Naive B cell (primary cell): ENCODE data around the gene ZNF574. TPM values are rescaled to one million over a fixed set of nuclear protein-coding genes. Genes with fewer than 3 reads are reported as not detected.
A peak's percentile ranks its signal among the peaks of the same experiment; 100 is the strongest.
"Not testable (repeated sequence)": the region's sequence is repeated elsewhere in the genome, so short reads cannot be mapped to it uniquely, and the experiment has no call there.

Experiments used
- ATAC-seq, 2 donors: fragments of 150-1000 bp; cut with Tn5 transposase; 2 replicates each; pipeline ENCODE4 v1.10.0; 2021; ENCODE audit warnings: low read depth in 2 of 2, mild to moderate bottlenecking in 2 of 2, moderate library complexity in 2 of 2
- DNase-seq: peaks from one replicate; pipeline ENCODE4 v3.0.0; 2022
- H3K27ac Mint-ChIP-seq, 6 donors: one replicate each; pipeline ENCODE4 v1.8.0; 2020 to 2022; ENCODE audit warnings: mild to moderate bottlenecking in 6 of 6, mixed read lengths in 6 of 6, moderate library complexity in 5 of 6, inconsistent platforms in 2 of 6
- H3K27me3 Mint-ChIP-seq, 3 donors: one replicate each; pipeline ENCODE4 v1.8.0; 2021 to 2022; ENCODE audit warnings: mixed read lengths in 3 of 3, mild to moderate bottlenecking in 1 of 3
- H3K36me3 Mint-ChIP-seq, 2 donors: one replicate each; pipeline ENCODE4 v1.8.0; 2020 to 2022; ENCODE audit warnings: mixed read lengths in 2 of 2, inconsistent platforms in 1 of 2, mild to moderate bottlenecking in 1 of 2
- H3K4me1 Mint-ChIP-seq, 3 donors: one replicate each; pipeline ENCODE4 v1.8.0; 2020 to 2022; ENCODE audit warnings: mixed read lengths in 3 of 3, inconsistent platforms in 1 of 3, mild to moderate bottlenecking in 1 of 3, moderate library complexity in 1 of 3
- H3K4me3 Mint-ChIP-seq, 8 donors: one replicate each; pipeline ENCODE4 v1.8.0; 2020 to 2022; ENCODE audit warnings: mild to moderate bottlenecking in 8 of 8, mixed read lengths in 8 of 8, moderate library complexity in 8 of 8, inconsistent platforms in 2 of 8
- H3K9me3 Mint-ChIP-seq, 7 donors: one replicate each; pipeline ENCODE4 v1.8.0; 2020 to 2022; ENCODE audit warnings: mixed read lengths in 7 of 7, mild to moderate bottlenecking in 5 of 7, inconsistent platforms in 2 of 7, moderate library complexity in 1 of 7
- polyA plus RNA-seq, 6 donors: library from polyadenylated mRNA; unstranded; fragments of 300-500 nt; fragmentation: Illumina TruSeq; gene quantifications; one replicate each; pipeline ENCODE4 v1.2.3, GENCODE V29; 2021; ENCODE audit warnings: low read depth in 6 of 6

Gene ZNF574
- polyA plus RNA-seq, 6 donors from 2014 or later, result 6.0 to 27.0 (median 12.2) TPM

DNA sequence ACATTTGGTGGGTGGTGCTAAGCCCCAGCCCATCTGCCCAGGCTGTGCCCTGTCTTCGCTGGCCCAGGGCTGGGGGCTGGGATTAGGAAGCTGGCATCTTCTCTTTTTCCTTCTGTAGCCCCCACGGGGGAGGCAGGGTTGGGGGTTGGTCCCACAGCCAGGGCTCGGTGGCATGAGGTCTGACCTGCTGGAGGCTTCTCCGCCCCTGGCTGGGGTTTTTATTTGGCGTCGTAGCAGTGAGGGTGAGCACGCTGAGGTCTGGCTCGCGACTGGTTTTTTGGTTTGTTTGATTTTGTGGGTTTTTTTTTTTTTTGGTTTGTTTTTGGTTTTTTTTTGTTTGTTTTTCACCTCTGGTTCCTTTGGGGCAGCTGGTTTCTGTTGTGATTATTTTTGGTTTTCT, 14.7 kb downstream of the ZNF574 start:
- H3K4me1 Mint-ChIP-seq, result peaks cover 47 to 64% (median 61%) of the 10 kb centered on the region in 3 donors
- no peaks in the 10 kb centered on the region for H3K27me3 Mint-ChIP-seq
- peak overlapping the region in 5 of 8 donors; percentile 5 to 53 (median 32) for H3K4me3 Mint-ChIP-seq
- ATAC-seq (peak; percentile 17 to 19), DNase-seq (no peak)
- H3K9me3 Mint-ChIP-seq, result no peaks in the 10 kb centered on the region
- peaks cover 0 to 23% of the 10 kb centered on the region in 2 donors for H3K36me3 Mint-ChIP-seq
- H3K27ac Mint-ChIP-seq, result peak overlapping the region; percentile 60 to 97 (median 84)

DNA sequence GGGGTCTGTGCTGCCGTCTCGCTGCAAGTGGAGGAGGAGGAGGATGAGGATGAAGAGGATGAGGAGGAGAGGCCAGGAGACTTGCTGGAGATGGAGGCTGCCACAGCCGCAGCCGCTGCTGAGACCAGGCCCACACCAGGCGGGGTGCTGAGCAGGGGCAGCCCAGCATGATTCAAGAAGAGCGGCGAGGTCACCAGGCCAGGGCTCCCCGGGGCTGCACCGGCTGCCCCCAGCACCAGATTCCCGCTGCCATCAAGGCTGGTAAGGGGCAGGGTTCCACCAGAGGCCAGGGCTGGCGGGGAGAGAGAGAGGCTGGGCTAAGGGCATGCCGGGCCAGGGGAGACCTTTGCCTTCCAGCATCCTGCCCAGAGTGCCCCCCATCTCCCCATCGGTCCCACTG, 15.3 kb downstream of the ZNF574 start:
- H3K4me1 Mint-ChIP-seq, result peaks cover 41 to 58% (median 55%) of the 10 kb centered on the region in 3 donors
- peaks cover 0 to 23% of the 10 kb centered on the region in 2 donors for H3K36me3 Mint-ChIP-seq

DNA sequence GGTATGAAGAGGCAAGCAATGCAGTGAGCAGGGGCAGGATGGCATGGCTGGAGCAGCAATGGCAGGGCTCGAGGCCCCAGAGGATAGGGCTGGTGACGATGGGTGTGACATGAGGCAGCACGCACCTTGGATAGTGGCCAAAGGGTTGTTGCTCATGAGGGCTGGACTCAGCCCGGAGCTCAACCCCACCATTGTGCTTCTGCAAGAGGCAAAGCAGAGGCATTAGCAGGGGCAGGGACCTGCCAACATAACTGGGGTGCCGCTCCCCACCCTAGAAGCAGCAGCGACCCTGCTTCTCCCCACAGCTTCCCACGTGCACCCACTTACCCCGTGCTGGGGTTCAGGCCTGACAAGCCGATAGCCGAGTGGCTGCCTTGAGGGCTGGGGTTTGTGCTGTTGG, 15.8 kb downstream of the ZNF574 start:
- DNase-seq (no peak), ATAC-seq (no peak)
- Mint-ChIP-seq H3K9me3 (no peaks in the 10 kb centered on the region), H3K27ac (peak overlapping the region in 3 of 6 donors; percentile 70 to 92 (median 90)), H3K4me3 (peak overlapping the region in 2 of 8 donors; percentile 29 to 40), H3K4me1 (peaks cover 38 to 56% (median 55%) of the 10 kb centered on the region in 3 donors), H3K36me3 (peaks cover 3 to 23% of the 10 kb centered on the region in 2 donors), H3K27me3 (no peaks in the 10 kb centered on the region)

More for the DNA sequence above, 15.3 kb downstream of the ZNF574 start:
- no peak for ATAC-seq
- no peak for DNase-seq
- Mint-ChIP-seq H3K4me3 (peak overlapping the region in 2 of 8 donors; percentile 29 to 40), H3K27me3 (no peaks in the 10 kb centered on the region), H3K9me3 (no peaks in the 10 kb centered on the region), H3K27ac (peak overlapping the region in 3 of 6 donors; percentile 15 to 90 (median 47))

DNA sequence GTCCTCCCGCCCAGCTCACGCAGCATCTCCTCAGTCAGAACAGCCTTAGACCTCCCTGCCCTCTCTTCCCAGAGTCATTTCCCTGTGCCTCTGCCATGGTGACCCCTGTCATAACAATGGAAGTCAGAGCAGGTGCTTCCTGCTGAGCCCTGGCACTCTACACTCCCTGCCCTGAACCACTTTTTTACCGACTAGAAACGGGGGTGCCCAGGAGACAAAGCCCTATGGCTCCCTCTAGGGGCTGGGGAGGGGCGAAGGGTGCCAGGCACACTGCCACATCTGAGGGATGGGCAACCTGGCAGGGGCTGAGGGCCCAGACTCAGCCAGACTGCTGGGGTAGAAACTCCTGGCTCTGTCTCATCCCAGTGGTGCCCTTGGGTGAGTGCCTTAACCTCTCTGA, 16.4 kb downstream of the ZNF574 start:
- Mint-ChIP-seq H3K27me3 (no peaks in the 10 kb centered on the region), H3K9me3 (no peaks in the 10 kb centered on the region), H3K36me3 (peaks cover 5 to 23% of the 10 kb centered on the region in 2 donors), H3K4me1 (peaks cover 35 to 53% (median 50%) of the 10 kb centered on the region in 3 donors), H3K4me3 (peak overlapping the region in 2 of 8 donors; percentile 20 to 66), H3K27ac (peak overlapping the region; percentile 12 to 96 (median 90))
- ATAC-seq, result peak; percentile 79 to 83
- DNase-seq, result peak; percentile 44

DNA sequence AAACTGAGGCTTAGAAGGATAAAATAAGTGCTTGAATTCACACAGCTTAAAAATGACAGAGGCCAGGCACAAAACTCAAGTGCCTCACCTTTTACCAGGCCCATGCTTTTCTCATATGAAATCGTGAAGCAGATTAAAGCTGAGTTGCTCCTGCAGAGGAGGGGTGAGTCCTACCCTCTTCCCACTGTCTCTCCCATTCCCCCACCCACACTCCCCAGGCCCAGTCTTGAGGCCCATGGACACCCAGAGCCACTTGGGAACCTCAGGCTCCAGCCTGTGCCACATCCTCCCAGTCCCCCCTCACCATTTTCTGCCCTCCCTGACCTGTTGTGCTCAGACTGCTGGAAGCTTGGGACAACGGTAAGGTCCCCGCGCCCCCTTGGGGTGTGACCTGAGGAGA, 17.5 kb downstream of the ZNF574 start:
- H3K36me3 Mint-ChIP-seq, result peaks cover 5 to 23% of the 10 kb centered on the region in 2 donors
- ATAC-seq (no peak), DNase-seq (no peak)
- H3K27ac Mint-ChIP-seq, result no peak overlapping the region
- H3K4me3 Mint-ChIP-seq, result no peak overlapping the region
- H3K9me3 Mint-ChIP-seq, result no peaks in the 10 kb centered on the region
- H3K27me3 Mint-ChIP-seq, result no peaks in the 10 kb centered on the region
- peaks cover 29 to 43% (median 38%) of the 10 kb centered on the region in 3 donors for H3K4me1 Mint-ChIP-seq

DNA sequence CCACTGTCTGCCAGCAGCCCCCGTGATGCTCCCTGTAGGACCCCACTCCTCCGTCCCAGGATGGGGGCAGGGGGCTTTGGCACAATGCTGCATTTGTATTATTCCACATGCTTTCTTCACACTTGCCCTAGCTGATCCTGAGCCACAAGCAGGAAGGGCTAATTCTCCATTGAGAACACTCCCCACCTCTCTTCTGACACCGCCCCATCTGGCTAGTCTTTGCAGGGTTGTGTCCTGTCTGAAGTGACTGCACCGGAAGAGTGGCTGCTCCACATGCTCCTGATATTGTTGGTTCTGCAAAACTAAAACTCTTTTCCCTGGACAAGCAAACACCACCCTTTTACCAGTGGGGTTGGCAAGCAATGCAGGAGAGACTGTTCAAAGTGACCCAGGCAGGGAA, 18.0 kb downstream of the ZNF574 start:
- DNase-seq, result no peak
- Mint-ChIP-seq H3K4me3 (no peak overlapping the region), H3K36me3 (peaks cover 5 to 23% of the 10 kb centered on the region in 2 donors), H3K27me3 (no peaks in the 10 kb centered on the region), H3K4me1 (peaks cover 25 to 40% (median 34%) of the 10 kb centered on the region in 3 donors), H3K9me3 (no peaks in the 10 kb centered on the region), H3K27ac (peak overlapping the region in 4 of 6 donors; percentile 17 to 90 (median 44))
- no peak for ATAC-seq

DNA sequence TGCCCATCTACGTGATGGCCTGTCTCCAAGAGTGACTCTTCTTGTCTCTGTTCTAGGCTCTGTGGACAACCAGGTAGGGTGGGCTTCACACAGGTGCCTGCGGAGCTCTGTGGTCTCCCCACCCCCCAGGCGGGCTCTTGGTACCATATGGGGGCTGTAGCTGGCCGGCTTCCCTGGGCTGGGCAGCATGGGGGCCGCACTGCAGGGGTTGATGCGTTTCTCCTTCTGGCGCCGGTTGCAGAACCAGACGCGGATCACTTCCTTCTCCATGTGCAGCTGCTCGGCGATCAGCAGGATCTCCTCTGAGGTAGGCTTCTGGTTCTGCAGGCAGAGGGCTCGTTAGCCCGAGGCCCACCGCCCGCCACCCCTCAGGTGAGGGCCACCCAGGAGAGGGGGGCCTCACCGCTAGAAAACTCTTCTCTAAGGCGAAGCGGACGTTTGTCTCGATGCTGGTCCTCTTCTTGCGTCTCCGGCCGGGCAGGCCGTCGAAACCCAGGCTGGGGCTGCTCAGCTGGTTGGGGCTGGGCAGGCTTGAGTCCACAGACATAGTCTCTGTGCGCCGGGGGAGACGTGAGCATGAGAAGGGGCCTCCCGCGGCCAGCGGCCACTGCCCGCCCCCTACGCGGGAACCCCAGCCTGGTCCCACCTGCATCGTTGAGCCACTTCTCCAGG, 19.3 kb downstream of the ZNF574 start:
- H3K4me3 Mint-ChIP-seq, result no peak overlapping the region
- no peak for ATAC-seq
- peaks cover 5 to 23% of the 10 kb centered on the region in 2 donors for H3K36me3 Mint-ChIP-seq

DNA sequence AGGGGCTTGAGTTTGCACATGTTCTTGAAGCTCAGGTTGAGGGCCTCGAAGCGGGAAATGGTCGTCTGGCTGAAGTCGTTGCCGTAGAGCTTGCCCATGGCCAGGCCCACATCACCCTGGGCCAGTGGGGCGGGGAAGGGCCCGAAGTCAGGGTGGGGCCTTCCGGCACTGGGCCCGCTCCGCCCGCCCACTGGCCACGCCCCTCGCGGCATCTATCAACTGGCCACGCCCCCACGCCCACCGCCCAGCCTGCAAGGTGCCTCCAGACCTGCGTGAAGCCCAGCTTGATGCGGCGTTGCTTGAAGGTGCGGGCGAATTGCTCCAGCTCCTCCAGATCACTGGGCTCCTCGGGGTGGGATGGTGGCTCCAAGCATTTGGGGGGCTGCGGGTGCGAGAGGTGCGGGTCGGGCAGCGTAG, 19.9 kb downstream of the ZNF574 start:
- Mint-ChIP-seq H3K27ac (no peak overlapping the region), H3K27me3 (no peaks in the 10 kb centered on the region), H3K9me3 (no peaks in the 10 kb centered on the region), H3K4me3 (no peak overlapping the region), H3K36me3 (peaks cover 5 to 19% of the 10 kb centered on the region in 2 donors), H3K4me1 (peaks cover 15 to 28% (median 21%) of the 10 kb centered on the region in 3 donors)
- DNase-seq (no peak), ATAC-seq (no peak)

More for the DNA sequence above, 19.3 kb downstream of the ZNF574 start:
- H3K9me3 Mint-ChIP-seq, result no peaks in the 10 kb centered on the region
- no peak for DNase-seq
- H3K27me3 Mint-ChIP-seq, result no peaks in the 10 kb centered on the region
- peaks cover 20 to 32% (median 26%) of the 10 kb centered on the region in 3 donors for H3K4me1 Mint-ChIP-seq
- H3K27ac Mint-ChIP-seq, result peak overlapping the region in 2 of 6 donors; percentile 68 to 83

DNA sequence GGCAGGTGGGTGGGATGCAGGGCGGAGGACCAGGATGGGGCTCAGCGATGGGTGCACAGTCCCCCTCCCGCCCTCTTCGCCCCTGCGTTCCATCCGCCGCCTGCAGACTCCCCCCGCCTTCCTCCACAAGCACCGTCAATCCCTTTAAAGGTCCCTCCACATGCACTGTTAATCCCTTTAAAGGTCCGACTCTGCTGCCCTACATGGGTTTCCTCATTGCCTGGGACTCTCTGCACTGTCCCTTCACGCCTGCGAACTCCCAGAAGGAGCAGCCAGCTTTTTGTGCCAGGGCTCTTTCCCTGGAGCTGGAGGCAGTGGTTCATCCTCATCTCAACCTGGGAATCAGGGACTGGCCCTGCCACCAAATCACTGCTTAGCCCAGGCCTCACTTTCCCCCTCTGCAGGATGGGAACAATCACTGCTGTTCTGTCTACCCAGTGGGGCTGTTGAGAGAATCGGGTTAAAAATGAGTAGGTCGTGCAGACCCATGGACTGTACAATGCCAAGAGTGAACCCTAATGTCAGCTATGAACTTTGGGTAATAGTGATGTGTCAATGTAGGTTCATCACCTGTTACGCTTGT, 20.4 kb downstream of the ZNF574 start:
- H3K9me3 Mint-ChIP-seq, result no peaks in the 10 kb centered on the region
- peaks cover 15 to 26% (median 15%) of the 10 kb centered on the region in 3 donors for H3K4me1 Mint-ChIP-seq
- H3K27ac Mint-ChIP-seq, result peak overlapping the region in 2 of 6 donors; percentile 30 to 50
- H3K27me3 Mint-ChIP-seq, result no peaks in the 10 kb centered on the region
- ATAC-seq, result no peak
- peaks cover 5 to 14% of the 10 kb centered on the region in 2 donors for H3K36me3 Mint-ChIP-seq
- no peak for DNase-seq
- H3K4me3 Mint-ChIP-seq, result no peak overlapping the region

DNA sequence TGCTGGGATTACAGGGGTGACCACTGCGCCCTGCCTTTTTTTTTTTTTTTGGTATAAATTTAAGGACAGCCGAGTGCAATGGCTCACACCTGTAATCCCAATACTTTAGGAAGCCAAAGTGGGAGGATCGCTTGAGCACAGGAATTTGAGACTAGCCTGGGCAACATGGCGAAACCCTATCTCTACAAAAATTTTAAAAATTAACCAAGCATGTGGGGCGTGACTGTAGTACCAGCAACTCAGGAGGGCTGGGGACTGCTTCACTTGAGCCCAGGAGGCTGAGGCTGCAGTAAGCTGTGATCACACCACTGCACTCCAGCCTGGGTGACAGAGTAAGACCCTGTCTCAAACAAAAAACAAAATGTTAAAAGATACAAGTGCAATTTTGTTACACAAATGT, 21.5 kb downstream of the ZNF574 start:
- Mint-ChIP-seq H3K4me1 (peaks cover 9 to 24% (median 12%) of the 10 kb centered on the region in 3 donors), H3K9me3 (no peaks in the 10 kb centered on the region), H3K36me3 (peaks cover 5 to 14% of the 10 kb centered on the region in 2 donors), H3K27me3 (no peaks in the 10 kb centered on the region), H3K27ac (no peak overlapping the region), H3K4me3 (no peak overlapping the region)
- ATAC-seq (no peak), DNase-seq (no peak)

DNA sequence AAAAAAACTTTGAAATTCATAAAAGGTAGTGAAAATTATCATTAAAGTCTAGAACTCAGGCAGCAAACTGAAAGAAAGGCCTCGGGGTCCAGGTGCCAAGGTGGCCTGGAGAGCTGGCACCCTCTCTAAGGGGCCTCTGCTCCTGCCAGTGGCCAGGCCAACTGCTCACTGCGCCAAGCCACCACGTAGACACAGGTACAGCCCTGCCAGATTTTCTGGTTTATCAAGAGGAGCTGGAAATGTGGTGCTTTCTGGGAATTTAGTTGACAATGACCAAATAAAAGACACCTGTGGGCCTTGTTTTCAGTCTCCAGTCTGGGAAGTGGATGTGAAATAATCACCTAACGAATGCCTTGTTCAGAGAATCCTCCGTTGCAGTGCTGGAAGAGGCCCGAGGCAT, 22.8 kb downstream of the ZNF574 start:
- Mint-ChIP-seq H3K4me3 (no peak overlapping the region), H3K4me1 (peaks cover 17 to 27% (median 19%) of the 10 kb centered on the region in 3 donors), H3K9me3 (no peaks in the 10 kb centered on the region), H3K27ac (no peak overlapping the region), H3K27me3 (no peaks in the 10 kb centered on the region), H3K36me3 (peaks cover 5 to 14% of the 10 kb centered on the region in 2 donors)
- DNase-seq, result no peak
- no peak for ATAC-seq

DNA sequence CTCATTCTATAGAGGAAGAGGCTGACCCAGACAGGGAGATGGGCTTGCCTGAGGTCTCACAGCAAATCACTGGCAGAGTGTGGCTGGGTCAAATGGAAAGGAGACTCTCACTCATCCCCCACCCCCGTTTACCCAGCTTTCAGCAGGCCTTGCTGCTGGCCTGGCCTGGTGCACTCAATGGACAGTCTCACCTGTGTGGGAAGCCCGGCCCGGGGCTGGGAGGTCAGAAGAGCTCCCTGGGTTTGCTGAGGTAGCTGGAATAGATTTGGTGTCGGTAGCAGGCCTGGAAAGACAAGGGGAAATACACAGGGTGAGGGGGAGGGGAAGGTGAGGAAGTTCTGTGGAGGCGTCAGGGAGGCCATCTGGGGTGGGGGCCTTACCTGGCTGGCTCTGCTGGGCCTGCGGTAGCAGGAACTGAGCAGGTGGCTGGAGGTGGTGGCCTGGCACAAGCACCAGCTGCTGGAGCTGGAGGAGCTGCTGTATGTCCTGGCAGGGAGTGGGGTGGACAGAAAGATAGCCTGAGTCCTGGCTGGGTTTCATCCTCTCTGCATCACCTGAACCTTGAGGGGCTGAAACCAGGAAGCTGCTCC, 23.5 kb downstream of the ZNF574 start:
- Mint-ChIP-seq H3K36me3 (peaks cover 5 to 8% of the 10 kb centered on the region in 2 donors), H3K27ac (peak overlapping the region in 2 of 6 donors; percentile 54 to 57)

DNA sequence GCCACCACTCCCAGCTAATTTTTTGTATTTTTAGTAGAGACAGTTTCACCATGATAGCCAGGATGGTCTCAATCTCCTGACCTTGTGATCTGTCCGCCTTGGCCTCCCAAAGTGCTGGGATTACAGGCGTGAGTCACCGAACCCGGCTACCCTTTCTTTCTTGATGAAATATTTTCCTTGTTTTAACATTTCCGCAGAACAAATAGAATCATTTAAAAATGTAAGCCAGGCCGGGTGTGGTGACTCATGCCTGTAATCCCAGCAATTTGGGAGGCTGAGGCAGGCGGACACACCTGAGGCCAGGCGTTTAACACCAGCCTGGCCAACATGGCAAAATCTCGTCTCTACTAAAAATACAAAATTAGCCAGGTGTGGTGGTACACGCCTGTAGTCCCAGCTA, 24.3 kb downstream of the ZNF574 start:
- Mint-ChIP-seq H3K27ac (peak overlapping the region in 1 of 6 donors; percentile 57), H3K4me1 (peaks cover 22 to 27% (median 25%) of the 10 kb centered on the region in 3 donors)
- H3K36me3 Mint-ChIP-seq, H3K27me3 Mint-ChIP-seq, ATAC-seq, H3K4me3 Mint-ChIP-seq, DNase-seq, H3K9me3 Mint-ChIP-seq: not testable (repeated sequence)

More for the DNA sequence above, 23.5 kb downstream of the ZNF574 start:
- H3K9me3 Mint-ChIP-seq, result no peaks in the 10 kb centered on the region
- H3K27me3 Mint-ChIP-seq, result no peaks in the 10 kb centered on the region
- peak overlapping the region in 1 of 8 donors; percentile 50 for H3K4me3 Mint-ChIP-seq
- DNase-seq (no peak), ATAC-seq (no peak)
- H3K4me1 Mint-ChIP-seq, result peaks cover 15 to 25% (median 19%) of the 10 kb centered on the region in 3 donors
